CD4-positive, alpha-beta T cell treated with Interleukin-6 for 4 hours (primary cell): Measurements from ENCODE around the gene CCDC88A.
"Not testable (repeated sequence)": the region's sequence is repeated elsewhere in the genome, so short reads cannot be mapped to it uniquely, and the experiment has no call there.

Source experiments
- DNase-seq: peaks from one replicate; pipeline ENCODE4 v3.0.0-alpha.2; 2020; ENCODE audit warnings: mixed read lengths

The CCDC88A gene, protein sequence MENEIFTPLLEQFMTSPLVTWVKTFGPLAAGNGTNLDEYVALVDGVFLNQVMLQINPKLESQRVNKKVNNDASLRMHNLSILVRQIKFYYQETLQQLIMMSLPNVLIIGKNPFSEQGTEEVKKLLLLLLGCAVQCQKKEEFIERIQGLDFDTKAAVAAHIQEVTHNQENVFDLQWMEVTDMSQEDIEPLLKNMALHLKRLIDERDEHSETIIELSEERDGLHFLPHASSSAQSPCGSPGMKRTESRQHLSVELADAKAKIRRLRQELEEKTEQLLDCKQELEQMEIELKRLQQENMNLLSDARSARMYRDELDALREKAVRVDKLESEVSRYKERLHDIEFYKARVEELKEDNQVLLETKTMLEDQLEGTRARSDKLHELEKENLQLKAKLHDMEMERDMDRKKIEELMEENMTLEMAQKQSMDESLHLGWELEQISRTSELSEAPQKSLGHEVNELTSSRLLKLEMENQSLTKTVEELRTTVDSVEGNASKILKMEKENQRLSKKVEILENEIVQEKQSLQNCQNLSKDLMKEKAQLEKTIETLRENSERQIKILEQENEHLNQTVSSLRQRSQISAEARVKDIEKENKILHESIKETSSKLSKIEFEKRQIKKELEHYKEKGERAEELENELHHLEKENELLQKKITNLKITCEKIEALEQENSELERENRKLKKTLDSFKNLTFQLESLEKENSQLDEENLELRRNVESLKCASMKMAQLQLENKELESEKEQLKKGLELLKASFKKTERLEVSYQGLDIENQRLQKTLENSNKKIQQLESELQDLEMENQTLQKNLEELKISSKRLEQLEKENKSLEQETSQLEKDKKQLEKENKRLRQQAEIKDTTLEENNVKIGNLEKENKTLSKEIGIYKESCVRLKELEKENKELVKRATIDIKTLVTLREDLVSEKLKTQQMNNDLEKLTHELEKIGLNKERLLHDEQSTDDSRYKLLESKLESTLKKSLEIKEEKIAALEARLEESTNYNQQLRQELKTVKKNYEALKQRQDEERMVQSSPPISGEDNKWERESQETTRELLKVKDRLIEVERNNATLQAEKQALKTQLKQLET (N-terminal part only)

GRCh38 chr2:55419679-55420438, at the start of gene CCDC88A:
TSS of gene CCDC88A (minus strand) at chr2:55419856. CDS start at chr2:55419079, 777 bp downstream.
- DNase-seq: peak; percentile 89

GRCh38 chr2:55461679-55462078, 42.0 kb upstream of the CCDC88A start:
- DNase-seq: no peak

DNA sequence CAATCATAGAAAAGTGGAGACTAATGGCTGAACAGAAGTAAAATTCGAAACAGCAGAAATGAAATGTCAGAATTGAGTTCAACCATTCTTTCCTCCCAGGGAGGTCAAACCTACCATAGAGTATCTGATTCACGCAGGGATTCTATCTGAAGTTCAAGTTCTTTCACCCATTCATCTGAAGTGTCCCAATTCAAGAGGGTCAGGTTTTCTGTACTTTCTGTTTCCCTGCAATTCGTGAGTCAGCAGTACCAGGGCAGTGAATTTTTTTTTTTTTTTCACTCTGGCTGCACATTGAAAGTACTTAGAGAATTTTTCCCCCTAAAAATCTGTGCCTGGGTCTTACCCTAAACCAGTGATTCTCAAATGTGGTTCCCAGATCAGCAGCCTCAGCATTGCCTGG, 40.9 kb upstream of the CCDC88A start:
- no peak for DNase-seq

DNA sequence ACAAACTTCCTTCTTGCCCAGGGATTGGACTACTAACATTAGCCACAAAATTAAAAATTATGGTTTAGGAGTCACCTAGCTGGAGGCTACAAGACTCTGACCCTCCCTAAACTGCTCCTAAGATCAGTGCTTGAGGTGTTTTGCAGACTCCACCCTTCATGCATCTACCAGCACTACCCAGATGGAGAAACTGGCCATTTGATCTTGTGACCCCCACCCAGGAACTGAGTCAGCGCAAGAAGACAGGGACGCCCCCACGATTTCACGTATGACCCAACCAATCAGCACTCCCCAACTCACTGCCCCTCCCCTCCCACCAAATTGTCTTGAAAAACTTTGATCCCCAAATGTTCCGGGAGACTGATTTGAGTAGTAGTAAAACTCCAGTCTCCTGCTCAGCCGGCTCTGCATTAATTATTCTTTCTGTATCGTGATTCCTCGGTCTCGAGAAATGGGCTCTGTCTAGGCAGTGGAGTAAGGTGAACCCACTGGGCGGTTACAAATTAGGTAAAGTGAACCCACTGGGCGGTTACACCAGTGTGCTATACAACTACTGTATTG, 40.1 kb upstream of the CCDC88A start:
- DNase-seq: no peak

DNA sequence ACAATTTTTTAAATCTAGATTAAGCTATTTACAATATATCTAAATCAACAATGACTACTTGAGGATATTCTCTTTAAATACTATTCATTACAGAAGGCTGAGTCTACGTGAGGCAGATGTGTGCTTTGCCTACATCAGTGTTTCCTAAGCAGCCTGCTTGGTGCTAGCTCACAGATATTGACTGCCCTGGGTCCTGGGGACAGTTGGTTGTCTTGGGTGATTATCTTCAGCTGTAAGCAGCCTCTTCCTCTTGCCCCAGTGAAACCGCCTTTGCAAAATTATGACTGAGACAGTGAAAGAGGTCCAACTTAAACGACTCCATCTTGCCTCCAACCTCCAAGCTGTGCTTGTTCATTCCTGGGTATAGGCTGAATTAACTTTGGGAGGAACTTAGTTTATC, 39.6 kb upstream of the CCDC88A start:
- DNase-seq: no peak

GRCh38 chr2:55454121-55454520, 34.5 kb upstream of the CCDC88A start:
- DNase-seq: no peak

DNA sequence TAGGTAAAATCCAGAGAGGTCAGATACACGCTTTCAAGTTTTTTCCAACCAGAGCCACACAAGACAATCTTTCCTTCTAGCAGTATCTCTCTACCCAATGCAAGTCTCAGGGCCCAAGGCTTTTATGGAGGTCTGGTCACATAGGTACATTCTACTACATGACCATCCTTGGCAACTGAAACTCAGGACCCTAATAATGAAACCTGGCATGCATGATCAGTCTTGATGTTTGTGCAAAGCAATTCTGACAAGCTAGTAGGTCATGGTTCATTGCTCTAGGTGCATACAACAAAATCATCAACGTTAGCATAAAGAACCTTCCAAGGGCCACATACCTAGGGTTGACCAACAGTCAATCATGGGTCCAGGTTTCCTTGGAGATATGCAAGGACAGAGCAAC, 33.2 kb upstream of the CCDC88A start:
- DNase-seq: no peak

- DNase-seq: no peak
Measured at GRCh38 chr2:55451699-55452098, 32.0 kb upstream of the CCDC88A start.

DNA sequence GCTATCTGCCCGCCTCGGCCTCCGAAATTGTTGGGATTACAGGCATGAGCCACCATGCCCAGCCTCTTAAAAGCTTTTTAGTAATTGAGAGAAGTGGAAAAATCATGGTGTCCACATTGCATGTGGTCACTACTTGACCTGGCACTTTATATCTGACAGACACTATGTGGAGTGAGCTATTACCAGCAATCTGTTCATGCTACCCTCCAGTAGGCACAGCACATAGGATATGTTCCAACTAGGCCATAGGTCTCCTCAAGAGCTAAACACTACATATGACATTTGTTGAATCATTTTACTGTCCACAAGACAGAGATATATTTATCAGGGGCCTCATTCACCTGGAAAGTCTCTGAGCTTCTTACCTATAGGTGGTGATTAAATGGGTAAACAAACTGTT, 30.4 kb upstream of the CCDC88A start:
- not testable (repeated sequence) for DNase-seq

DNA sequence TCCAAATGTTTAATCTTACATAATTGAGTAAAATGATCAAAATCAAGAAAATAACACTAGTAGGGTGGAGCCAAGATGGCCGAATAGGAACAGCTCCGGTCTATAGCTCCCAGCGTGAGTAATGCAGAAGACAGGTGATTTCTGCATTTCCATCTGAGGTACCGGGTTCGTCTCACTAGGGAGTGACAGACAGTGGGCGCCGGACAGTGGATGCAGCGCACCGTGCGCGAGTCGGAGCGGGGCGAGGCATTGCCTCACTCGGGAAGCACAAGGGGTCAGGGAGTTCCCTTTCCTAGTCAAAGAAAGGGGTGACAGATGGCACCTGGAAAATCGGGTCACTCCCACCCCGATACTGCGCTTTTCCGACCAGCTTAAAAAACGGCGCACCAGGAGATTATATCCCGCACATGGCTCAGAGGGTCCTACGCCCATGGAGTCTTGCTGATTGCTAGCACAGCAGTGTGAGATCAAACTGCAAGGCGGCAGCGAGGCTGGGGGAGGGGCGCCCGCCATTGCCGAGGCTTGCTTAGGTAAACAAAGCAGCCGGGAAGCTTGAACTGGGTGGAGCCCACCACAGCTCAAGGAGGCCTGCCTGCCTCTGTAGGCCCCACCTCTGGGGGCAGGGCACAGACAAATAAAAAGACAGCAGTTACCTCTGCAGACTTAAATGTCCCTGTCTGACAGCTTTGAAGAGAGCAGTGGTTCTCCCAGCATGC, 22.5 kb upstream of the CCDC88A start:
- not testable (repeated sequence) for DNase-seq

GRCh38 chr2:55441280-55441892, 21.7 kb upstream of the CCDC88A start:
- no peak for DNase-seq

- DNase-seq: no peak
Measured at GRCh38 chr2:55439101-55439397, 19.4 kb upstream of the CCDC88A start.

GRCh38 chr2:55438391-55439100, 18.9 kb upstream of the CCDC88A start:
- no peak for DNase-seq

DNA sequence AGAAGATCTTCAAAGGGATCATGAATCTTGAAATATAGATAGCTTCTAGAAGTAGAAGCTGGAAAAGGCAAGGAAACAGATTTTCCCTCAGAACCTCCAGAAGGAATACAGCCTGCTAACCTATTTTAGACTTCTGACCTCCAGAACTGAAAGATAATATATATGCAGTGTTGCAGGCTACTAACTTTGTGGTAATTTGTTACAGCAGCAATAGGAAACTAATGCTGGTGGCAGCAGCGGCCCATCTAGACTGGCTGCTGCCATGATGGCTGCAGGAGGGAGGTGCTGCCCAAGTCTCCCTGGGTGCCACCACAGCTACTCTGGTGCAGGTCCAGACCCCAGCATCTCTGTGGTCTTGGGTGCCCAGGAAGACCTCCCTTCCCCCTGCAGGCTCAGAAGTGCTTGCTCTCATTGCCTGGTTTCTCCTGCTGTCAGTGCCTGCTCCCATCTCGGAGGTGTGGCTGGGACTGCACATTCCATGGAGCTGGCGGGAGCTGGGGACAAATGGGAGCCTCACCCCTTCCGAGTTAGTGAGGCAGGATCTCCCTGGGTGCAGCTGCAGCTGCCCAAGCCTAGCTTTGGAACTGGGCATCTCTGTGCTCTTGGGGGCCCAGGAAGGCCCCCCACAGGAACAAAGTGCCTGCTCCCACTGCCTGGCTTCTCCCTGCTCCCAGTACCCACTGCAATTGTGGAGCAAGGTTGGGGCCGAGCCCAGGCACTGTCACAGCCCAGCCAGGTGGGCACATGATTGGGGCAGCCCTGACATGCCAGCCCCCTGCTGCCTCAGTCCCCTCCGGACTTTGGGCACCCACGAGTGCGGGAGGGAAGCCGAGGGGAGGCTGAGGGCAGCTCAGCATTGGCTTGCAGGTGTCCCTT, 18.1 kb upstream of the CCDC88A start:
- no peak for DNase-seq

DNA sequence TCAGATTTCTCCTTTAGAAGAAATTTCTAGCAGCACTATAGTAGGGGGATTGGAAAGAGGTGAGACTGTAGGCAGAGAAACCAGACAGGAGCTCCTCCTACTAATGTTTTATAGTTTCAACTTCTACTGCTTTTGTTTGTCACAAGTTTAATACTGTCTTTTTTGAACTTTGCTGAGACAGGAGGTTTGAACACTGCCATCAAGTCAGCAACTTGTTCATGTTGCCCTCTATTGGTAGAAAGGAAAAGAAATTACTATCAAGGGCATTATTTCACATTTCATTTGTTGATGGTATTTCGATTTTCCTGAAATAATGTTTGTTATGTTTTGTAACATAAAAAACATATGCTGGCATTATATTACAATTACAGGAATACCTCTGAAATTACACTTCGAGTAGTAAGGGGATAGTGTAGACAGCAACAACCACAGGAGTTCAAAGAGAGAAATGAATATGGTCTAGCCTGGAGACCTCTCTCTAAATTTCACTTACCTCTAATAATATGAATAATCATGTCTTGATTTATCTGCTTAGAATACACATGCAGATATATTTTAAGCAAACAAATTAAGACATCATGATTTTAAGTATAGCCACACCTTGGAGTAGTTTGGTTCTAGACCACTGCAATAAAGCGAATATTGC, 12.4 kb upstream of the CCDC88A start:
- DNase-seq: no peak

- DNase-seq: no peak
Measured at GRCh38 chr2:55430211-55430975, 10.7 kb upstream of the CCDC88A start.

DNA sequence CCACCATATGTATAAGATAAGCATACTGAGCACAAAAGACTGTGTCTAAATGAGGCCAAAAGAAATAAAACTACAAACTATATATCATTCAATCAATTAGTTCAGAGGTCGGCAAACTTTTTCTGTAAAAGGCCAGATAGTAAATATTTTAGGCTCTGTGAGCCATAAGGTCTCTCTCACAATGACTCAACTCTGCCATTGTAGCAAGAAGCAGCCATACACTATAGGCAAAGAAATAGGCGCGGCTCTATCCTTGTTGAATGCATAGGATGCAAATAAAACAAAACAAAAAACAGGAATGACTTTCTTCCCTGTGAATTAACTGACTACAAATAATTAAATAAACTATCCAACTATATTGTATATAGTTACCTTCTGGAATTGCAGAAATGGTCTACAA, 8.6 kb upstream of the CCDC88A start:
- DNase-seq: no peak

DNA sequence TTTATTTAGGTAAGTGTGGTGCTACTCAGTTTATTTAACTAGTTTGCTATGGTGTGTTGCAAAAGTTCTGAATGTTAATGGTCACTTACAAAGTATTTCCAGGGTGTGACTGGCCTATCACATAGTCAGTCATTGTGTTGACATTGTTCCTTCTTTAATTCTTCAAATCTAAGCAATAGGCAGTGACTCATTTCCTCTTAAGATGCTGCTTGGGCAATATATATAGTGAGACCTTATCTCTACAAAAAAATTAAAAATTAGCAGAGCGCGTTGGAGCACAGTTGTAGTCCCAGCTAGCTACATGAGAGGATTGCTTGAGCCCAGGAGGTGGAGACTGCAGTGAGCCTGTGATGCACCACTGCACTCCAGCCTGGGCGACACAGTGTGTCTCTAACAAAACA, 5.8 kb upstream of the CCDC88A start:
- no peak for DNase-seq
